Panc1 (cell line): ENCODE results near the gene SMIM38. TPM values are rescaled to one million over a fixed set of nuclear protein-coding genes. Genes with fewer than 3 reads are reported as not detected.

Experiments
- ATAC-seq: fragments of 200-7000 bp; cut with Tn5 transposase; 2 replicates; pipeline ENCODE4 v1.9.1; 2020; ENCODE audit warnings: mild to moderate bottlenecking, moderate library complexity
- BruUV-seq: library from RNA; stranded (reverse); fragments of 400-500 nt; replicated peaks from 2 replicates; lab custom pipeline; 2021; lab: Mats Ljungman, UMichigan
- CTCF ChIA-PET: fragments of 300-600 bp; sonication (Branson Sonifier 250); formaldehyde crosslinking; loops from one replicate; lab custom pipeline; 2022; ENCODE audit warnings: antibody characterized with exemption; lab: Charles Lee
- POLR2A ChIA-PET: fragments of 300-600 bp; sonication (Branson Sonifier 250); formaldehyde crosslinking; loops from one replicate; lab custom pipeline; 2022; ENCODE audit warnings: antibody characterized with exemption; lab: Charles Lee
- DNase-seq: peaks from one replicate; pipeline ENCODE4 v3.0.0-alpha.2; 2010; ENCODE audit warnings: low read depth, low spot score
- H3K27ac ChIP-seq: 2 replicates; pipeline ENCODE4 v1.5.1; 2011; ENCODE audit warnings: mild to moderate bottlenecking, low read length, inconsistent platforms
- H3K27me3 ChIP-seq: fragments of 200-500 bp; sonication (Bioruptor generic); 2 replicates; pipeline ENCODE4 v1.6.0; 2014; ENCODE audit warnings: low read length, inconsistent platforms; ENCODE audit not compliant: control insufficient read depth, insufficient read depth
- H3K36me3 ChIP-seq: fragments of 200-500 bp; sonication (Bioruptor generic); 2 replicates; pipeline ENCODE4 v1.5.1; 2014; ENCODE audit warnings: inconsistent platforms, mild to moderate bottlenecking, low read length, moderate library complexity; ENCODE audit not compliant: control insufficient read depth, insufficient read depth
- H3K4me1 ChIP-seq: 2 replicates; pipeline ENCODE4 v1.5.1; 2011; ENCODE audit warnings: inconsistent platforms, mild to moderate bottlenecking, low read length, moderate library complexity; ENCODE audit not compliant: control insufficient read depth, insufficient read depth
- H3K4me3 ChIP-seq, 2 experiments: 2 replicates each; pipeline ENCODE4 v1.5.1; 2011 to 2012; ENCODE audit warnings: low read depth in 2 of 2, low read length in 2 of 2, mild to moderate bottlenecking in 2 of 2, inconsistent platforms in 1 of 2, moderate library complexity in 1 of 2
- H3K9me3 ChIP-seq: fragments of 200-500 bp; sonication (Bioruptor generic); 2 replicates; pipeline ENCODE4 v1.5.1; 2014; ENCODE audit warnings: low read depth, mild to moderate bottlenecking, inconsistent platforms, low read length, moderate library complexity; ENCODE audit not compliant: control insufficient read depth, insufficient read depth
- CTCF ChIP-seq: fragments of 450-650 bp; IDR thresholded peaks from 2 replicates; pipeline ENCODE4 v1.5.1; 2017; ENCODE audit warnings: mild to moderate bottlenecking
- POLR2AphosphoS5 ChIP-seq: IDR thresholded peaks from 2 replicates; pipeline ENCODE4 v1.6.1; 2012; ENCODE audit warnings: mild to moderate bottlenecking, low read depth, low read length, moderate library complexity
- REST ChIP-seq, 2 experiments: IDR thresholded peaks; 2 replicates each; pipeline ENCODE4 v1.6.1; 2011 to 2012; ENCODE audit warnings: low read depth in 2 of 2, control low read depth in 1 of 2, low read length in 1 of 2, mild to moderate bottlenecking in 1 of 2, moderate library complexity in 1 of 2; ENCODE audit not compliant: insufficient read depth in 1 of 2
- SIN3A ChIP-seq: IDR thresholded peaks from 2 replicates; pipeline ENCODE4 v1.6.1; 2012; ENCODE audit warnings: low read depth, mild to moderate bottlenecking, low read length, moderate library complexity, borderline replicate concordance; ENCODE audit not compliant: insufficient read depth
- TCF7L2 ChIP-seq: IDR thresholded peaks from 2 replicates; pipeline ENCODE4 v1.6.1; 2011; ENCODE audit warnings: mild to moderate bottlenecking, low read depth, low read length, inconsistent platforms
- in situ Hi-C: cut with HindIII; loops from 2 replicates; pipeline ENCODE4 v1.10.0; 2016; ENCODE audit warnings: low sequenced_read_pairs, low pct_unique_long_range_greater_than_20kb
- intact Hi-C: fragments of 100-400 bp; cut with micrococcal nuclease; formaldehyde crosslinking; loops from one replicate; pipeline ENCODE4 v1.10.0; 2022; ENCODE audit not compliant: unreplicated experiment
- total RNA-seq: library from RNA; stranded (reverse); gene quantifications from one replicate; pipeline ENCODE4 v1.2.1, GENCODE V29; 2021; ENCODE audit not compliant: unreplicated experiment

The SMIM38 gene
- total RNA-seq, 1 experiment from 2014 or later, result 0.46 TPM

- POLR2A ChIA-PET, result no interaction called here
- H3K27ac ChIP-seq, result peak overlapping the region; percentile 82
- peak; percentile 72 for ATAC-seq
- intact Hi-C loops (no loop called here), in situ Hi-C loops (no loop called here)
- H3K36me3 ChIP-seq, result no peaks in the 10 kb centered on the region
- no peaks in the 10 kb centered on the region for H3K27me3 ChIP-seq
- H3K9me3 ChIP-seq, result peaks cover 8% of the 10 kb centered on the region; the same call in 1 of the 2 replicates
- H3K4me1 ChIP-seq, result peaks cover 26% of the 10 kb centered on the region
- H3K4me3 ChIP-seq, result no peak overlapping the region
- CTCF ChIA-PET, result interaction anchor here (0.6 to 1.6 kb wide), 14 partner anchors 8 to 535 kb away, joined by 3 to 7 read pairs (median 4); partner anchors contain the start of gene MYEOV
- BruUV-seq, result no TSS peak
- TF ChIP-seq TCF7L2 (no peak), SIN3A (no peak), REST (IDR thresholded peaks at IDR 0.05; ENCODE audit: insufficient read depth in 1 of 2, low read depth in 2 of 2, low read length in 1 of 2) (no peak), POLR2AphosphoS5 (no peak), CTCF (no peak)
- no peak for DNase-seq
Measured at GRCh38 chr11:69131121-69131566, 24.6 kb upstream of the SMIM38 start.

GRCh38 chr11:69131644-69132300 is 24.0 kb upstream of the SMIM38 start:
- no TSS peak for BruUV-seq
- no peak overlapping the region for H3K4me3 ChIP-seq
- POLR2A ChIA-PET, result no interaction called here
- DNase-seq (peak; percentile 48), ATAC-seq (peak; percentile 93)
- peaks cover 20% of the 10 kb centered on the region for H3K4me1 ChIP-seq
- H3K27ac ChIP-seq, result peak overlapping the region; percentile 82
- H3K27me3 ChIP-seq, result no peaks in the 10 kb centered on the region
- H3K9me3 ChIP-seq, result peaks cover 8% of the 10 kb centered on the region; the same call in 1 of the 2 replicates
- in situ Hi-C loops (no loop called here), intact Hi-C loops (no loop called here)
- TF ChIP-seq SIN3A, result no peak
- TF ChIP-seq CTCF, result peak; percentile 95
- CTCF ChIA-PET, result interaction anchor here (0.6 to 1.6 kb wide), 14 partner anchors 9 to 534 kb away, joined by 3 to 7 read pairs (median 4); partner anchors contain the start of gene MYEOV
- no peaks in the 10 kb centered on the region for H3K36me3 ChIP-seq
